GM19328 (cell line): ENCODE data around the gene TAB2.
A peak's percentile ranks its signal among the peaks of the same experiment; 100 is the strongest.

ENCODE experiments used
- ATAC-seq: cut with Tn5 transposase; IDR thresholded peaks from one replicate; pipeline ENCODE4 v1.9.1; 2021; ENCODE audit warnings: mild to moderate bottlenecking, moderate library complexity; ENCODE audit not compliant: unreplicated experiment

The TAB2 gene

GRCh38 chr6:149405823-149406765 is 88.6 kb downstream of the TAB2 start:
- no peak for ATAC-seq

GRCh38 chr6:149409617-149410016 is 92.1 kb downstream of the TAB2 start:
- no peak for ATAC-seq

GRCh38 chr6:149410557-149410956 is 93.0 kb downstream of the TAB2 start:
- ATAC-seq: no peak

GRCh38 chr6:149414009-149414408 is 96.5 kb downstream of the TAB2 start:
- ATAC-seq: no peak

GRCh38 chr6:149414821-149415220 is 97.3 kb downstream of the TAB2 start:
- no peak for ATAC-seq

- ATAC-seq: no peak
These were observed 102.3 kb downstream of the TAB2 start for GRCh38 chr6:149419696-149420404.

- ATAC-seq: no peak
These were observed 103.6 kb downstream of the TAB2 start for GRCh38 chr6:149421132-149421531.

GRCh38 chr6:149422581-149422980 is 105.1 kb downstream of the TAB2 start:
- no peak for ATAC-seq

GRCh38 chr6:149423964-149424440 is 106.5 kb downstream of the TAB2 start:
- ATAC-seq: no peak

GRCh38 chr6:149425224-149425623 is 107.7 kb downstream of the TAB2 start:
- no peak for ATAC-seq

- no peak for ATAC-seq
These were observed 108.2 kb downstream of the TAB2 start for GRCh38 chr6:149425754-149426153.

GRCh38 chr6:149428606-149429005 is 111.1 kb downstream of the TAB2 start:
- ATAC-seq: no peak

GRCh38 chr6:149429427-149430360 is 112.2 kb downstream of the TAB2 start:
- ATAC-seq: no peak

- ATAC-seq: peak; percentile 81
These were observed 114.6 kb downstream of the TAB2 start for GRCh38 chr6:149431905-149432775.

GRCh38 chr6:149433405-149433804 is 115.9 kb downstream of the TAB2 start:
- no peak for ATAC-seq

- ATAC-seq: no peak
These were observed 116.4 kb downstream of the TAB2 start for GRCh38 chr6:149433881-149434280.

- no peak for ATAC-seq
These were observed 118.5 kb downstream of the TAB2 start for GRCh38 chr6:149435919-149436586.

GRCh38 chr6:149436647-149437046 is 119.1 kb downstream of the TAB2 start:
- no peak for ATAC-seq

- no peak for ATAC-seq
These were observed 119.7 kb downstream of the TAB2 start for GRCh38 chr6:149437212-149437611.
